ENCODE results near the gene ZNF33A.

DNA sequence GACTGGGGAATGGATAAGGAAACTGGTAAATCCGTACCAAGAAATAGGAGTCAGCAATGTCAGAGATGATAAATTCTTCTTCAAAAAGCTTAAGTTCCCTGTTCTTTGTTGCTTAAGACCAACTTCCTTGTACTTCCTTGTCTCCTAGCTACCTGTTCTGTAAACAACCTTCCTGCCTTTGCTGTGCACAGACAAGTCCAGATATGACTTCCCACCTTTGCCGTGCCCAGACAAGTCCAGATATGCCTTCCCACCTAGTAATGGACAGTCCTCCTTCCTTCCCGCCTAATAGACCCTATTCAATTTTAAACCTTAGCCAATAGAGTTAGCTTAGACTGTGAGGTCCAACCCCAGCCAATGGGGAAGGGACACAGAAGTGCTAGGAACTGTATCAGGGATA is 2.5 kb upstream of the ZNF33A start:
- TF ChIP-seq, protein P1, sequence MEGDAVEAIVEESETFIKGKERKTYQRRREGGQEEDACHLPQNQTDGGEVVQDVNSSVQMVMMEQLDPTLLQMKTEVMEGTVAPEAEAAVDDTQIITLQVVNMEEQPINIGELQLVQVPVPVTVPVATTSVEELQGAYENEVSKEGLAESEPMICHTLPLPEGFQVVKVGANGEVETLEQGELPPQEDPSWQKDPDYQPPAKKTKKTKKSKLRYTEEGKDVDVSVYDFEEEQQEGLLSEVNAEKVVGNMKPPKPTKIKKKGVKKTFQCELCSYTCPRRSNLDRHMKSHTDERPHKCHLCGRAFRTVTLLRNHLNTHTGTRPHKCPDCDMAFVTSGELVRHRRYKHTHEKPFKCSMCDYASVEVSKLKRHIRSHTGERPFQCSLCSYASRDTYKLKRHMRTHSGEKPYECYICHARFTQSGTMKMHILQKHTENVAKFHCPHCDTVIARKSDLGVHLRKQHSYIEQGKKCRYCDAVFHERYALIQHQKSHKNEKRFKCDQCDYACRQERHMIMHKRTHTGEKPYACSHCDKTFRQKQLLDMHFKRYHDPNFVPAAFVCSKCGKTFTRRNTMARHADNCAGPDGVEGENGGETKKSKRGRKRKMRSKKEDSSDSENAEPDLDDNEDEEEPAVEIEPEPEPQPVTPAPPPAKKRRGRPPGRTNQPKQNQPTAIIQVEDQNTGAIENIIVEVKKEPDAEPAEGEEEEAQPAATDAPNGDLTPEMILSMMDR (IDR thresholded peaks at IDR 0.05 in 2 of 3, conservative IDR thresholded peaks at IDR 0.05 in 1 of 3; ENCODE audit: control insufficient read depth in 2 of 3, extremely low read depth in 1 of 3, insufficient read depth in 1 of 3, low read depth in 3 of 3, low read length in 3 of 3) = no peak
- no peak for TF ChIP-seq GATAD2B (conservative IDR thresholded peaks at IDR 0.05; ENCODE audit: low read depth)
- no peak for TF ChIP-seq ATF7 (IDR thresholded peaks at IDR 0.05; ENCODE audit: low read depth)
- TF ChIP-seq POLR2AphosphoS5 (IDR thresholded peaks at IDR 0.05; ENCODE audit: low read length) = no peak
- TF ChIP-seq, protein P2, sequence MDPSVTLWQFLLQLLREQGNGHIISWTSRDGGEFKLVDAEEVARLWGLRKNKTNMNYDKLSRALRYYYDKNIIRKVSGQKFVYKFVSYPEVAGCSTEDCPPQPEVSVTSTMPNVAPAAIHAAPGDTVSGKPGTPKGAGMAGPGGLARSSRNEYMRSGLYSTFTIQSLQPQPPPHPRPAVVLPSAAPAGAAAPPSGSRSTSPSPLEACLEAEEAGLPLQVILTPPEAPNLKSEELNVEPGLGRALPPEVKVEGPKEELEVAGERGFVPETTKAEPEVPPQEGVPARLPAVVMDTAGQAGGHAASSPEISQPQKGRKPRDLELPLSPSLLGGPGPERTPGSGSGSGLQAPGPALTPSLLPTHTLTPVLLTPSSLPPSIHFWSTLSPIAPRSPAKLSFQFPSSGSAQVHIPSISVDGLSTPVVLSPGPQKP (IDR thresholded peaks at IDR 0.05; ENCODE audit: low read depth, low read length) = no peak
- TF ChIP-seq EZH2 (IDR thresholded peaks at IDR 0.05; ENCODE audit: borderline replicate concordance, control insufficient read depth, low read depth, low read length) = no peak
- TF ChIP-seq, protein P3, sequence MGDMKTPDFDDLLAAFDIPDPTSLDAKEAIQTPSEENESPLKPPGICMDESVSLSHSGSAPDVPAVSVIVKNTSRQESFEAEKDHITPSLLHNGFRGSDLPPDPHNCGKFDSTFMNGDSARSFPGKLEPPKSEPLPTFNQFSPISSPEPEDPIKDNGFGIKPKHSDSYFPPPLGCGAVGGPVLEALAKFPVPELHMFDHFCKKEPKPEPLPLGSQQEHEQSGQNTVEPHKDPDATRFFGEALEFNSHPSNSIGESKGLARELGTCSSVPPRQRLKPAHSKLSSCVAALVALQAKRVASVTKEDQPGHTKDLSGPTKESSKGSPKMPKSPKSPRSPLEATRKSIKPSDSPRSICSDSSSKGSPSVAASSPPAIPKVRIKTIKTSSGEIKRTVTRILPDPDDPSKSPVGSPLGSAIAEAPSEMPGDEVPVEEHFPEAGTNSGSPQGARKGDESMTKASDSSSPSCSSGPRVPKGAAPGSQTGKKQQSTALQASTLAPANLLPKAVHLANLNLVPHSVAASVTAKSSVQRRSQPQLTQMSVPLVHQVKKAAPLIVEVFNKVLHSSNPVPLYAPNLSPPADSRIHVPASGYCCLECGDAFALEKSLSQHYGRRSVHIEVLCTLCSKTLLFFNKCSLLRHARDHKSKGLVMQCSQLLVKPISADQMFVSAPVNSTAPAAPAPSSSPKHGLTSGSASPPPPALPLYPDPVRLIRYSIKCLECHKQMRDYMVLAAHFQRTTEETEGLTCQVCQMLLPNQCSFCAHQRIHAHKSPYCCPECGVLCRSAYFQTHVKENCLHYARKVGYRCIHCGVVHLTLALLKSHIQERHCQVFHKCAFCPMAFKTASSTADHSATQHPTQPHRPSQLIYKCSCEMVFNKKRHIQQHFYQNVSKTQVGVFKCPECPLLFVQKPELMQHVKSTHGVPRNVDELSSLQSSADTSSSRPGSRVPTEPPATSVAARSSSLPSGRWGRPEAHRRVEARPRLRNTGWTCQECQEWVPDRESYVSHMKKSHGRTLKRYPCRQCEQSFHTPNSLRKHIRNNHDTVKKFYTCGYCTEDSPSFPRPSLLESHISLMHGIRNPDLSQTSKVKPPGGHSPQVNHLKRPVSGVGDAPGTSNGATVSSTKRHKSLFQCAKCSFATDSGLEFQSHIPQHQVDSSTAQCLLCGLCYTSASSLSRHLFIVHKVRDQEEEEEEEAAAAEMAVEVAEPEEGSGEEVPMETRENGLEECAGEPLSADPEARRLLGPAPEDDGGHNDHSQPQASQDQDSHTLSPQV (IDR thresholded peaks at IDR 0.05) = no peak
- TF ChIP-seq RCOR1 (conservative IDR thresholded peaks at IDR 0.05; ENCODE audit: low read depth, low read length) = no peak
- no peak for TF ChIP-seq USF2 (IDR thresholded peaks at IDR 0.05; ENCODE audit: borderline replicate concordance, low read depth, low read length)
- TF ChIP-seq REST (IDR thresholded peaks at IDR 0.05; ENCODE audit: low read depth, low read length) = no peak
- TF ChIP-seq RFX5 (IDR thresholded peaks at IDR 0.05; ENCODE audit: low read depth, low read length) = no peak
